Panc1 (cell line): ENCODE measurements around the gene GALNTL6. TPM values are rescaled to one million over a fixed set of nuclear protein-coding genes. Genes with fewer than 3 reads are reported as not detected.

ENCODE experiments used
- ATAC-seq: fragments of 200-7000 bp; cut with Tn5 transposase; 2 replicates; pipeline ENCODE4 v1.9.1; 2020; ENCODE audit warnings: mild to moderate bottlenecking, moderate library complexity
- BruUV-seq: library from RNA; stranded (reverse); fragments of 400-500 nt; replicated peaks from 2 replicates; lab custom pipeline; 2021; lab: Mats Ljungman, UMichigan
- CTCF ChIA-PET: fragments of 300-600 bp; sonication (Branson Sonifier 250); formaldehyde crosslinking; loops from one replicate; lab custom pipeline; 2022; ENCODE audit warnings: antibody characterized with exemption; lab: Charles Lee
- POLR2A ChIA-PET: fragments of 300-600 bp; sonication (Branson Sonifier 250); formaldehyde crosslinking; loops from one replicate; lab custom pipeline; 2022; ENCODE audit warnings: antibody characterized with exemption; lab: Charles Lee
- DNase-seq: peaks from one replicate; pipeline ENCODE4 v3.0.0-alpha.2; 2010; ENCODE audit warnings: low read depth, low spot score
- H3K27ac ChIP-seq: 2 replicates; pipeline ENCODE4 v1.5.1; 2011; ENCODE audit warnings: mild to moderate bottlenecking, low read length, inconsistent platforms
- H3K27me3 ChIP-seq: fragments of 200-500 bp; sonication (Bioruptor generic); 2 replicates; pipeline ENCODE4 v1.6.0; 2014; ENCODE audit warnings: low read length, inconsistent platforms; ENCODE audit not compliant: control insufficient read depth, insufficient read depth
- H3K36me3 ChIP-seq: fragments of 200-500 bp; sonication (Bioruptor generic); 2 replicates; pipeline ENCODE4 v1.5.1; 2014; ENCODE audit warnings: inconsistent platforms, mild to moderate bottlenecking, low read length, moderate library complexity; ENCODE audit not compliant: control insufficient read depth, insufficient read depth
- H3K4me1 ChIP-seq: 2 replicates; pipeline ENCODE4 v1.5.1; 2011; ENCODE audit warnings: inconsistent platforms, mild to moderate bottlenecking, low read length, moderate library complexity; ENCODE audit not compliant: control insufficient read depth, insufficient read depth
- H3K4me3 ChIP-seq, 2 experiments: 2 replicates each; pipeline ENCODE4 v1.5.1; 2011 to 2012; ENCODE audit warnings: low read depth in 2 of 2, low read length in 2 of 2, mild to moderate bottlenecking in 2 of 2, inconsistent platforms in 1 of 2, moderate library complexity in 1 of 2
- H3K9me3 ChIP-seq: fragments of 200-500 bp; sonication (Bioruptor generic); 2 replicates; pipeline ENCODE4 v1.5.1; 2014; ENCODE audit warnings: low read depth, mild to moderate bottlenecking, inconsistent platforms, low read length, moderate library complexity; ENCODE audit not compliant: control insufficient read depth, insufficient read depth
- POLR2AphosphoS5 ChIP-seq: IDR thresholded peaks from 2 replicates; pipeline ENCODE4 v1.6.1; 2012; ENCODE audit warnings: mild to moderate bottlenecking, low read depth, low read length, moderate library complexity
- SIN3A ChIP-seq: IDR thresholded peaks from 2 replicates; pipeline ENCODE4 v1.6.1; 2012; ENCODE audit warnings: low read depth, mild to moderate bottlenecking, low read length, moderate library complexity, borderline replicate concordance; ENCODE audit not compliant: insufficient read depth
- TCF7L2 ChIP-seq: IDR thresholded peaks from 2 replicates; pipeline ENCODE4 v1.6.1; 2011; ENCODE audit warnings: mild to moderate bottlenecking, low read depth, low read length, inconsistent platforms
- in situ Hi-C: cut with HindIII; loops from 2 replicates; pipeline ENCODE4 v1.10.0; 2016; ENCODE audit warnings: low sequenced_read_pairs, low pct_unique_long_range_greater_than_20kb
- intact Hi-C: fragments of 100-400 bp; cut with micrococcal nuclease; formaldehyde crosslinking; loops from one replicate; pipeline ENCODE4 v1.10.0; 2022; ENCODE audit not compliant: unreplicated experiment
- total RNA-seq: library from RNA; stranded (reverse); gene quantifications from one replicate; pipeline ENCODE4 v1.2.1, GENCODE V29; 2021; ENCODE audit not compliant: unreplicated experiment
- TF ChIP-seq, protein P1 (sequence below): fragments of 450-650 bp; IDR thresholded peaks from 2 replicates; pipeline ENCODE4 v1.5.1; 2017; ENCODE audit warnings: mild to moderate bottlenecking
- TF ChIP-seq, protein P2 (sequence below), 2 experiments: IDR thresholded peaks; 2 replicates each; pipeline ENCODE4 v1.6.1; 2011 to 2012; ENCODE audit warnings: low read depth in 2 of 2, control low read depth in 1 of 2, low read length in 1 of 2, mild to moderate bottlenecking in 1 of 2, moderate library complexity in 1 of 2; ENCODE audit not compliant: insufficient read depth in 1 of 2

GALNTL6 gene
- total RNA-seq, 1 experiment from 2014 or later: not detected

DNA sequence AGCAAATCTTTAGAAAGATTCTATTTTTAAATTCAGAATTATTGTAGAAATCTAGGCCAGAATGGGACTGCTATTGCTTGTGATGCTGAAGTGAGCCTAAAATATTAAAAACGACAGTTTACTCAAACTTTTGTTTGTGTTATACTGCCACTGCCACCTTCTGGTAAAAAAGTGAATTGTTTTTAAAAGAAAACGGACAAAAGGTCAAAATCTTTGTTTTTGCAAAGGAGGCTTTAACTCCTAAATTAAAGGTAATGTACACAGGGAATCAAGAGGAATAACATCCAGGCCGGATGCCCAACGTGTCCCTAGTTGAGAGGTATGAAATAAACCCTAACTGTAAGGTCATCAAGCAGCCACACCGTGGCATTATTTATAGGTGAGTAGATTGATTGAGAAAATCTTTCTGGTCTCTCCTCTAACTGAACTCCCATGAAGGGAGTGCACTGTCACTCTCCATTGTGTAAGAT lies 1017.1 kb downstream of the GALNTL6 start:
- in situ Hi-C loops: no loop called here
- TF ChIP-seq, protein P1, sequence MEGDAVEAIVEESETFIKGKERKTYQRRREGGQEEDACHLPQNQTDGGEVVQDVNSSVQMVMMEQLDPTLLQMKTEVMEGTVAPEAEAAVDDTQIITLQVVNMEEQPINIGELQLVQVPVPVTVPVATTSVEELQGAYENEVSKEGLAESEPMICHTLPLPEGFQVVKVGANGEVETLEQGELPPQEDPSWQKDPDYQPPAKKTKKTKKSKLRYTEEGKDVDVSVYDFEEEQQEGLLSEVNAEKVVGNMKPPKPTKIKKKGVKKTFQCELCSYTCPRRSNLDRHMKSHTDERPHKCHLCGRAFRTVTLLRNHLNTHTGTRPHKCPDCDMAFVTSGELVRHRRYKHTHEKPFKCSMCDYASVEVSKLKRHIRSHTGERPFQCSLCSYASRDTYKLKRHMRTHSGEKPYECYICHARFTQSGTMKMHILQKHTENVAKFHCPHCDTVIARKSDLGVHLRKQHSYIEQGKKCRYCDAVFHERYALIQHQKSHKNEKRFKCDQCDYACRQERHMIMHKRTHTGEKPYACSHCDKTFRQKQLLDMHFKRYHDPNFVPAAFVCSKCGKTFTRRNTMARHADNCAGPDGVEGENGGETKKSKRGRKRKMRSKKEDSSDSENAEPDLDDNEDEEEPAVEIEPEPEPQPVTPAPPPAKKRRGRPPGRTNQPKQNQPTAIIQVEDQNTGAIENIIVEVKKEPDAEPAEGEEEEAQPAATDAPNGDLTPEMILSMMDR: peak; percentile 50; the same call in 1 of the 2 replicates
- TF ChIP-seq, protein P2, sequence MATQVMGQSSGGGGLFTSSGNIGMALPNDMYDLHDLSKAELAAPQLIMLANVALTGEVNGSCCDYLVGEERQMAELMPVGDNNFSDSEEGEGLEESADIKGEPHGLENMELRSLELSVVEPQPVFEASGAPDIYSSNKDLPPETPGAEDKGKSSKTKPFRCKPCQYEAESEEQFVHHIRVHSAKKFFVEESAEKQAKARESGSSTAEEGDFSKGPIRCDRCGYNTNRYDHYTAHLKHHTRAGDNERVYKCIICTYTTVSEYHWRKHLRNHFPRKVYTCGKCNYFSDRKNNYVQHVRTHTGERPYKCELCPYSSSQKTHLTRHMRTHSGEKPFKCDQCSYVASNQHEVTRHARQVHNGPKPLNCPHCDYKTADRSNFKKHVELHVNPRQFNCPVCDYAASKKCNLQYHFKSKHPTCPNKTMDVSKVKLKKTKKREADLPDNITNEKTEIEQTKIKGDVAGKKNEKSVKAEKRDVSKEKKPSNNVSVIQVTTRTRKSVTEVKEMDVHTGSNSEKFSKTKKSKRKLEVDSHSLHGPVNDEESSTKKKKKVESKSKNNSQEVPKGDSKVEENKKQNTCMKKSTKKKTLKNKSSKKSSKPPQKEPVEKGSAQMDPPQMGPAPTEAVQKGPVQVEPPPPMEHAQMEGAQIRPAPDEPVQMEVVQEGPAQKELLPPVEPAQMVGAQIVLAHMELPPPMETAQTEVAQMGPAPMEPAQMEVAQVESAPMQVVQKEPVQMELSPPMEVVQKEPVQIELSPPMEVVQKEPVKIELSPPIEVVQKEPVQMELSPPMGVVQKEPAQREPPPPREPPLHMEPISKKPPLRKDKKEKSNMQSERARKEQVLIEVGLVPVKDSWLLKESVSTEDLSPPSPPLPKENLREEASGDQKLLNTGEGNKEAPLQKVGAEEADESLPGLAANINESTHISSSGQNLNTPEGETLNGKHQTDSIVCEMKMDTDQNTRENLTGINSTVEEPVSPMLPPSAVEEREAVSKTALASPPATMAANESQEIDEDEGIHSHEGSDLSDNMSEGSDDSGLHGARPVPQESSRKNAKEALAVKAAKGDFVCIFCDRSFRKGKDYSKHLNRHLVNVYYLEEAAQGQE (IDR thresholded peaks at IDR 0.05; ENCODE audit: insufficient read depth in 1 of 2, low read depth in 2 of 2, low read length in 1 of 2): no peak
- Histone ChIP-seq H3K27me3 (no peaks in the 10 kb centered on the region), H3K36me3 (no peaks in the 10 kb centered on the region), H3K4me1 (no peaks in the 10 kb centered on the region), H3K9me3 (no peaks in the 10 kb centered on the region), H3K27ac (no peak overlapping the region), H3K4me3 (no peak overlapping the region)
- ChIA-PET POLR2A (no interaction called here), CTCF (interaction anchor here (0.7 kb wide), 1 partner anchor 15 kb away, joined by 13 read pairs; no protein-coding TSS in a partner anchor)
- DNase-seq (no peak), ATAC-seq (no peak)
- no TSS peak for BruUV-seq
- intact Hi-C loops: loop anchor here (10.0 kb wide), 1 partner anchor 986 kb away; no protein-coding TSS in a partner anchor

DNA sequence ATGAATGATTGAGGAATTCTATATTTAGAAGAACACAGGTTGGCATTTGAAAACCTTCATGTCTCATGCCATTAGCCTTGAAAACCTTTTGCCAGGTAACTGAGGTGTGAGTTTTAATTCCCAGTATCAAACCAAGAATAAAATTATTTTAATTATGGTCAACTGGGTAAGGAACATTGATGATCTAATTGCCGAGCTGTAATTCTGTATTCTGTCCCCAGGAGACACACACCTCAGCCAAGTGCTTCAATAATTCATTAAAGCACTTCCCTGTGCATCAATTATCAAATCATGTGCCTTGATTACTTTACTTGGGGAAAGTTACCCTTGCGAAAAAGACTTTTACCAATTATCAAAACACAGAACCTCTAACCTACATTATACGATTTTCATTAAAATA lies 1023.5 kb downstream of the GALNTL6 start:
- no peak for TF ChIP-seq POLR2AphosphoS5
- TF ChIP-seq, protein P1: no peak
- TF ChIP-seq, protein P2 (IDR thresholded peaks at IDR 0.05; ENCODE audit: insufficient read depth in 1 of 2, low read depth in 2 of 2, low read length in 1 of 2): no peak
- TF ChIP-seq SIN3A: no peak
- no peak for TF ChIP-seq TCF7L2
- ATAC-seq: no peak
- CTCF ChIA-PET: no interaction called here
- DNase-seq: no peak
- Histone ChIP-seq H3K4me1 (no peaks in the 10 kb centered on the region), H3K9me3 (no peaks in the 10 kb centered on the region), H3K4me3 (no peak overlapping the region), H3K27me3 (no peaks in the 10 kb centered on the region), H3K27ac (no peak overlapping the region), H3K36me3 (no peaks in the 10 kb centered on the region)
- POLR2A ChIA-PET: no interaction called here
- intact Hi-C loops (loop anchor here (10.0 kb wide), 1 partner anchor 992 kb away; no protein-coding TSS in a partner anchor), in situ Hi-C loops (no loop called here)
- no TSS peak for BruUV-seq
